Uterus (tissue), 4 donors: ENCODE data around the gene NUDT13. TPM values are rescaled to one million over a fixed set of nuclear protein-coding genes. Genes with fewer than 3 reads are reported as not detected.

ENCODE experiments used
- DNase-seq, 2 donors: peaks; one replicate each; pipeline ENCODE4 v3.0.0-alpha.2; 2019 to 2020
- H3K27ac ChIP-seq, 2 donors: fragments of 200-600 bp; sonication (generic); 1 replicate in 1 of 2; 2 replicates in 1 of 2; pipeline ENCODE4 v1.5.1; 2016 to 2018
- H3K27me3 ChIP-seq, 2 donors: fragments of 200-600 bp; sonication (generic); one replicate each; pipeline ENCODE4 v1.5.1; 2018 to 2019; ENCODE audit warnings: control low read depth in 1 of 2
- H3K36me3 ChIP-seq, 2 donors: fragments of 200-600 bp; sonication (generic); one replicate each; pipeline ENCODE4 v1.5.1; 2019; ENCODE audit warnings: control low read depth in 1 of 2
- H3K4me1 ChIP-seq, 2 donors: fragments of 200-600 bp; sonication (generic); one replicate each; pipeline ENCODE4 v1.5.1; 2018 to 2019; ENCODE audit warnings: control low read depth in 1 of 2
- H3K4me3 ChIP-seq, 2 donors: fragments of 200-600 bp; sonication (generic); 1 replicate in 1 of 2; 2 replicates in 1 of 2; pipeline ENCODE4 v1.5.1; 2018 to 2019; ENCODE audit warnings: mild to moderate bottlenecking in 1 of 2
- H3K9me3 ChIP-seq, 2 donors: fragments of 200-600 bp; sonication (generic); one replicate each; pipeline ENCODE4 v1.5.1; 2019; ENCODE audit warnings: control low read depth in 1 of 2
- CTCF ChIP-seq, 4 experiments: fragments of 200-600 bp in 2 of 4; fragments of 450-650 bp in 2 of 4; sonication (generic) in 2 of 4; IDR thresholded peaks; one replicate each; pipeline ENCODE4 v1.5.1; 2016 to 2019; ENCODE audit warnings: antibody characterized with exemption in 4 of 4, mild to moderate bottlenecking in 2 of 4, moderate library complexity in 1 of 4
- POLR2A ChIP-seq, 2 donors: fragments of 450-650 bp; IDR thresholded peaks; one replicate each; pipeline ENCODE4 v1.6.1; 2016; ENCODE audit warnings: antibody characterized with exemption in 2 of 2, mild to moderate bottlenecking in 1 of 2, moderate library complexity in 1 of 2
- intact Hi-C: fragments of 100-400 bp; cut with DNase I; formaldehyde crosslinking; loops from one replicate; pipeline ENCODE4 v1.15.1; 2023; ENCODE audit warnings: low total_unique reads
- total RNA-seq, 4 donors: library from RNA; depleted of rRNA in 3 of 4; stranded (reverse); fragments of >200 nt in 3 of 4; gene quantifications; one replicate each; pipeline versions ENCODE4 v1.1.0 to v1.2.4, GENCODE V29; 2014 to 2023
- donor health status: DM: yes; HTN: yes; CAD: no.

The NUDT13 gene
- total RNA-seq, 4 donors from 2014 or later = 0.51 to 1.8 (median 1.1) TPM; not detected in 1

GRCh38 chr10:73095481-73096021 is 14.7 kb upstream of the NUDT13 start:
- no peaks in the 10 kb centered on the region for H3K4me1 ChIP-seq
- H3K4me3 ChIP-seq = peak overlapping the region; percentile 91 to 94
- no peaks in the 10 kb centered on the region for H3K27me3 ChIP-seq
- peak overlapping the region; percentile 98 to 99 for H3K27ac ChIP-seq
- H3K36me3 ChIP-seq = no peaks in the 10 kb centered on the region
- peak in 1 of 2 donors; percentile 43 for TF ChIP-seq POLR2A (IDR thresholded peaks at IDR 0.05)
- no peak for TF ChIP-seq CTCF (IDR thresholded peaks at IDR 0.05)
- intact Hi-C loops = no loop called here
- no peaks in the 10 kb centered on the region for H3K9me3 ChIP-seq
- DNase-seq = peak; percentile 57 to 70

GRCh38 chr10:73096041-73096448 is 14.2 kb upstream of the NUDT13 start:
- TF ChIP-seq CTCF (IDR thresholded peaks at IDR 0.05) (no peak), POLR2A (IDR thresholded peaks at IDR 0.05) (peak in 1 of 2 donors; percentile 4)
- H3K4me3 ChIP-seq = peak overlapping the region; percentile 91 to 94
- peak overlapping the region; percentile 98 to 99 for H3K27ac ChIP-seq
- no peaks in the 10 kb centered on the region for H3K36me3 ChIP-seq
- H3K27me3 ChIP-seq = no peaks in the 10 kb centered on the region
- H3K4me1 ChIP-seq = no peaks in the 10 kb centered on the region
- peak; percentile 56 to 64 for DNase-seq
- intact Hi-C loops = no loop called here
- H3K9me3 ChIP-seq = no peaks in the 10 kb centered on the region

- peak; percentile 48 to 84 (median 72) for TF ChIP-seq CTCF (IDR thresholded peaks at IDR 0.05)
- TF ChIP-seq POLR2A (IDR thresholded peaks at IDR 0.05) = peak; percentile 84 to 90
- Histone ChIP-seq H3K4me3 (peak within 1 kb of the TSS; percentile 91 to 94), H3K36me3 (no peaks in the 10 kb centered on the region), H3K9me3 (no peaks in the 10 kb centered on the region), H3K4me1 (no peaks in the 10 kb centered on the region), H3K27me3 (no peaks in the 10 kb centered on the region), H3K27ac (peak within 1 kb of the TSS; percentile 98 to 99)
- peak; percentile 99 for DNase-seq
- intact Hi-C loops = no loop called here
Observed at GRCh38 chr10:73096449-73097304, 13.6 kb upstream of the NUDT13 start, which contains the start of gene P4HA1. P4HA1 (minus strand) TSS chr10:73096866; CDS start chr10:73074883, 21,983 bp downstream.

- Histone ChIP-seq H3K27me3 (no peaks in the 10 kb centered on the region), H3K9me3 (no peaks in the 10 kb centered on the region), H3K27ac (peak overlapping the region; percentile 98 to 99), H3K4me3 (peak overlapping the region; percentile 91 to 94), H3K4me1 (no peaks in the 10 kb centered on the region), H3K36me3 (no peaks in the 10 kb centered on the region)
- DNase-seq = no peak
- intact Hi-C loops = no loop called here
- no peak for TF ChIP-seq POLR2A (IDR thresholded peaks at IDR 0.05)
- no peak for TF ChIP-seq CTCF (IDR thresholded peaks at IDR 0.05)
Observed at GRCh38 chr10:73097305-73097670, 13.0 kb upstream of the NUDT13 start.

GRCh38 chr10:73099141-73099540 is 11.1 kb upstream of the NUDT13 start:
- Histone ChIP-seq H3K9me3 (no peaks in the 10 kb centered on the region), H3K36me3 (no peaks in the 10 kb centered on the region), H3K27ac (no peak overlapping the region), H3K4me3 (no peak overlapping the region), H3K27me3 (no peaks in the 10 kb centered on the region), H3K4me1 (no peaks in the 10 kb centered on the region)
- intact Hi-C loops = no loop called here
- DNase-seq = no peak
- TF ChIP-seq POLR2A (IDR thresholded peaks at IDR 0.05) (no peak), CTCF (IDR thresholded peaks at IDR 0.05) (no peak)
